Left colon (tissue), 2 donors: Measurements from ENCODE around the gene FFAR4. TPM values are rescaled to one million over a fixed set of nuclear protein-coding genes. Genes with fewer than 3 reads are reported as not detected.
"Not testable (repeated sequence)": the region's sequence is repeated elsewhere in the genome, so short reads cannot be mapped to it uniquely, and the experiment has no call there.

ENCODE experiments used
- ATAC-seq: fragments of 200-7000 bp; cut with Tn5 transposase; one replicate; pipeline ENCODE4 v1.9.1; 2020; ENCODE audit warnings: mild to moderate bottlenecking, moderate library complexity
- DNase-seq, 2 donors: peaks; one replicate each; pipeline ENCODE4 v3.0.0-alpha.2; 2020
- intact Hi-C, 2 donors: fragments of 100-400 bp; cut with DNase I in 1 of 2; cut with micrococcal nuclease in 1 of 2; formaldehyde crosslinking; loops; one replicate each; pipeline versions ENCODE4 v1.11.2 to v1.14.0; 2022; cut with DNase I, micrococcal nuclease
- long read RNA-seq: library from polyadenylated mRNA; unstranded; transcript quantifications from one replicate; pipeline ENCODE4 v2.0.0, GENCODE V29; 2021
- total RNA-seq, 2 donors: library from RNA; stranded (reverse); fragmentation: NEBNext Ultra II Directional; extraction: Animal tissue kit (Norgen Biotek cat#: 25700); gene quantifications; one replicate each; pipeline ENCODE4 v1.2.1, GENCODE V29; 2021
- donor health status: DM: no; HTN: no; CAD: no.
- donor health status: DM: yes; HTN: yes; CAD: no.

Gene FFAR4
- 10 to 100 TPM; 36.9 to 44.4 TPM for total RNA-seq
- long read RNA-seq, transcript FFAR4-201 (3 exons, 3,605 nt): major isoform, 72 of 91 reads
- long read RNA-seq, partial matches to known transcripts: 4 of 91 reads
- long read RNA-seq, other reads (novel, unspliced or antisense): 15 of 91 reads

DNA sequence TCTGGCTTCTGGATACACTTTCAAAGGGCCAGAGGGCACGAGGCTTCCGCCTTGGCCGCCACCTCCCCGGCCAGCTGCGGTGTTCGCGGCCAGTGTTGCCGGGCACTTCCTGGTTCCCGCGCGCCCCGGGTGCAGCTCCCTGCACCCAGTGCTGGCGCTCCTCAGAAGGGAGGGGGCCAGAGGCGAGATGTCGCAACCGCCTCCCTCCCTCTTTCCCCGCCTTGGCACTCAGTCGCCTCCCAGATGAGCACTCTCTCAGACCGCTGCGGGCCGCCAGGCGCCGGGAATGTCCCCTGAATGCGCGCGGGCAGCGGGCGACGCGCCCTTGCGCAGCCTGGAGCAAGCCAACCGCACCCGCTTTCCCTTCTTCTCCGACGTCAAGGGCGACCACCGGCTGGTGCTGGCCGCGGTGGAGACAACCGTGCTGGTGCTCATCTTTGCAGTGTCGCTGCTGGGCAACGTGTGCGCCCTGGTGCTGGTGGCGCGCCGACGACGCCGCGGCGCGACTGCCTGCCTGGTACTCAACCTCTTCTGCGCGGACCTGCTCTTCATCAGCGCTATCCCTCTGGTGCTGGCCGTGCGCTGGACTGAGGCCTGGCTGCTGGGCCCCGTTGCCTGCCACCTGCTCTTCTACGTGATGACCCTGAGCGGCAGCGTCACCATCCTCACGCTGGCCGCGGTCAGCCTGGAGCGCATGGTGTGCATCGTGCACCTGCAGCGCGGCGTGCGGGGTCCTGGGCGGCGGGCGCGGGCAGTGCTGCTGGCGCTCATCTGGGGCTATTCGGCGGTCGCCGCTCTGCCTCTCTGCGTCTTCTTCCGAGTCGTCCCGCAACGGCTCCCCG is at the start of gene FFAR4:
Gene FFAR4, plus strand, starts transcription at position 231 of the 842 bp plus-strand sequence. Its CDS starts 56 bp downstream, at position 287.
- peak; percentile 69 to 75 for DNase-seq
- intact Hi-C loops: no loop called here
- ATAC-seq: peak; percentile 93

DNA sequence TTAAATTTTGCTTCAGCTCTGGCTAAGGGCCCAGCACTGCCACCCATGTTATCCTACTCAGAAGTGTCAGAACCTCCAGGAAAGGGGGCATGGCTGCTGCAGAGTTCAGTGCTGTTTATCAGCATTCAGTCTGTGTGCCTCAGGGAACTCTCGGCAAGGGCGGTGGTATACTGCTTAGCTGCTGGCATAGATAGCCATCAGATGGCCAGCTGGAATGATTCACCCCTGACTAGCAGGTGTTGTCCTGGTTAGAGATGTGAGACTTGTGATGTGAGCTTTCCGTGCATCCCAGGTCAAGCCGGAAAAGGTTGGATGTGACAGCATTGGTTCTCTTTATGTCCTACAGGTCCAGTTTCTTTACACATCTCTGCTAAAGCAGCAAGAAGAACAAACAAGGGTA is 47.9 kb upstream of the FFAR4 start:
- no peak for DNase-seq
- intact Hi-C loops: no loop called here
- ATAC-seq: no peak

GRCh38 chr10:93535293-93535692 is 31.2 kb upstream of the FFAR4 start:
- no peak for ATAC-seq
- intact Hi-C loops: no loop called here
- DNase-seq: no peak

DNA sequence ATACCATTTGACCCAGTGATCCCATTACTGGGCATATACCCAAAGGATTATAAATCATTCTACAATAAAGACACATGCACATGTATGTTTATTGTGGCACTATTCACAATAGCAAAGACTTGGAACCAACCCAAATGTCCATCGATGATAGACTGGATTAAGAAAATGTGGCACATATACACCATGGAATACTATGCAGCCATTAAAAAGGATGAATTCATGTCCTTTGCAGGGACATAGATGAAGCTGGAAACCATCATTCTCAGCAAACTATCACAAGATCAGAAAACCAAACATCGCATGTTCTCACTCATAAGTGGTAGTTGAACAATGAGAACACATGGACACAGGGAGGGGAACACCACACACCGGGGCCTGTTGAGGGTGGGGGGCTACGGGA is 25.6 kb upstream of the FFAR4 start:
- ATAC-seq, DNase-seq, intact Hi-C loops: not testable (repeated sequence)

- ATAC-seq: peak; percentile 86
- intact Hi-C loops: no loop called here
- DNase-seq: peak in 1 of 2 donors; percentile 66
These were observed 24.8 kb upstream of the FFAR4 start for GRCh38 chr10:93541402-93542357.

GRCh38 chr10:93542358-93542791 is 24.1 kb upstream of the FFAR4 start:
- intact Hi-C loops: no loop called here
- ATAC-seq (peak; percentile 91), DNase-seq (peak; percentile 85 to 87)

DNA sequence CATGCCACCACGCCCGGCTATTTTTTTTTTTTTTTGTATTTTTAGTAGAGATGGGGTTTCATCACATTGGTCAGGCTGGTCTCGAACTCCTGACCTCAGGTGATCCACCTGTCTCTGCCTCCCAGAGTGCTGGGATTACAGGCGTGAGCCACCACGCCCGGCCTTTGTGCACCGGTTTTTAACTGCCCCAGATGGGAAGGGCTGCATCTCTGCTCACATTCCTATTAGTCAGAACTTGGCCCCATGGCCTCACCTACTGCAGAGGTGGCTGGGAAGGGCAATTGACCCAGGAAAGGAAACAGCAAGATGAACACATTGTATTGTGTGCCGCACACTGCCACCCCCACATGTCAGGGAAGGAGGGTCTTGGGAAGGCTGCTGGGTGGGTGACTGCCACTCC is 19.5 kb upstream of the FFAR4 start:
- DNase-seq: not testable (repeated sequence)
- peak; percentile 33 for ATAC-seq

GRCh38 chr10:93547522-93547921 is 18.9 kb upstream of the FFAR4 start:
- intact Hi-C loops: no loop called here
- no peak for ATAC-seq
- no peak for DNase-seq

More for the DNA sequence above, 19.5 kb upstream of the FFAR4 start:
- intact Hi-C loops: not testable (repeated sequence)

- intact Hi-C loops: no loop called here
- peak; percentile 69 for ATAC-seq
These were observed 17.9 kb upstream of the FFAR4 start for GRCh38 chr10:93548376-93549071.

GRCh38 chr10:93550606-93551005 is 15.9 kb upstream of the FFAR4 start:
- DNase-seq (no peak), ATAC-seq (peak; percentile 54)
- intact Hi-C loops: no loop called here

More at GRCh38 chr10:93548376-93549071, 17.9 kb upstream of the FFAR4 start:
- no peak for DNase-seq

- intact Hi-C loops: no loop called here
- ATAC-seq (no peak), DNase-seq (no peak)
These were observed 13.7 kb upstream of the FFAR4 start for GRCh38 chr10:93552780-93553179.

DNA sequence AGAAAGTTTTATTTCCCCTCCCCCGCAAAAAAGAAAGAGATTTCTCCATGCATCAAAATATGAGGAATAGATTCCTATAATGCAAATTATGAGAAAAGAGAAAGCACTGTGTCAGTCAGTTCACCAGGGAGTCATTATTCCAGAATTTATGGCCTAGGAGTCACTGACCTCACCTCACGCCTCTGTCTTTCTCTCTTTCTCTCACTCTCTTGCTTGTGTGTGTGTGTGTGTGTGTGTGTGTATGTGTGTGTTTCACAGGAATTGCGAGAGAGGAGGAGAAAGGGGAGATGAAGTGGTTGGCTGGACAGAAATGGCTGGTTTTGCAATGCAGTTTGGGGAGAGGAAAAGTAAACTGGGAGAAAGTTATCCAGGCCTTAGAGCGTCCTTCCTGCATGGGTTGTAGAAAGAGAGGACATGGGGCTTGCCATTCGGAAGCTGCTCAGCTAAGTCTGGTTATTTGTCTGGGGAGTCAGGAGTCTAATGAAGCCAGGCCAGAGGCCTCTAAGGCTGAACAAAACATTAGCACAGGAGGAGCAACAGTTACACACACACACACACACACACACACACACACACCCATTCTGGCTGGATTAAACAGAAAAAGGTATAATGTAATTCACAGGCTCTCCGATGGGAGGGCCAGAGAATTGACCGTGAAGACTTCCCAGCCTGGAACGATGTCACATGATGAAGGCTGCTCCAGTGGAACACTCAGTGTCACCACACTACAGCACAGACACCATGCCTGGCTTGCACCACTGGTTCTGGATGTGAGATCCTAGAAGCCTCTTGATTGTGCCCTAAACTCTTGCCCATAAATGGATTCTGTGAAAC is 12.8 kb upstream of the FFAR4 start:
- intact Hi-C loops: no loop called here
- ATAC-seq (no peak), DNase-seq (no peak)

DNA sequence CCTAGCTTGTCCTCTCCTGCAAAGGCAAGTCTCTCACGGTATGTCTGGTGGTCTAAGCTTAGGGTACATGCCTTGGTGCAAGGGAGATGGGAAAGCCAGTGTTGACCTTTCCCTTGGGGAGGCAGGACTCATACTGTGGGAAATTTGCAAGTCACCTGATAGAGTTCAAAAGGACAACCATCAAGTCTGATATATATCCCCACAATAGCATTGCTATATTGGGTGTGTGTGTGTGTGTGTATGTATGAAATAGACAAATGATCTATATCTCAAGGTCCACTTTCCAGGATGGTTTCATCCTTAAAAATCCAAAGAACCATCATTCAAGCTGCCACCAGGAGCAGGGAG is 12.2 kb upstream of the FFAR4 start:
- DNase-seq (no peak), ATAC-seq (peak; percentile 43)
- intact Hi-C loops: no loop called here

DNA sequence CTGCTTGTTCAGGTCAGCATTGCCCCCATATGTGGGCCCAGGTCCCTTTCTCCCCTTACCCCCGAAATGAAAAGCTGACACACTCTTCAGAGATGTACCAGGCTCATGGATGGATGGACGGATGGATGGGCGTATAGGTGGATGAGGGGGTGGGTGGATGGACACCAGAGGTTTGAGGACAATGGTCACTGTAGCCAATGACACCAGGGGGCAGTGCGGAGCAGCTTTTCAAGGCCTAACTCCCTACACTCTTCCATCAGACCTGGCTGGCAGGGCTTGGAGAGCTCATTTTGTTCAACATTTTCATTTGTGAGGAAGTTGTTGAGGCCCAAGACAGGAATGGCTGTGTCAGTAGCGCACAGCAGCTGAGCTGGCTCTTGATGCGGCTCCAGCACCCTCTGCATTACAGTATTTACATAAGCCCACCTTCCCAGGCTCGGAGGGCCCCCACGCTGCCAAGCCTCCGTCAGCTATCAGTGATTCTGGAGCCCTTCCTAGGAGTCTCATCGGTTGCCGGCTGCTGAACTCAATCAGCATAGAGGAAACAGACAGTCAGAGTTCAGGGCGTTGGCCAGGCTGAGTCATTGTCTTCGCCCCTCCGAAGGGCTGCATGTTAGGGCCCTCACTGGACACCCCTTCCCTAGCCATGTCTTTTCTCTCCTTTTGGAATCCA is 11.6 kb upstream of the FFAR4 start:
- DNase-seq: peak; percentile 70 to 89
- peak; percentile 70 for ATAC-seq
- intact Hi-C loops: no loop called here

DNA sequence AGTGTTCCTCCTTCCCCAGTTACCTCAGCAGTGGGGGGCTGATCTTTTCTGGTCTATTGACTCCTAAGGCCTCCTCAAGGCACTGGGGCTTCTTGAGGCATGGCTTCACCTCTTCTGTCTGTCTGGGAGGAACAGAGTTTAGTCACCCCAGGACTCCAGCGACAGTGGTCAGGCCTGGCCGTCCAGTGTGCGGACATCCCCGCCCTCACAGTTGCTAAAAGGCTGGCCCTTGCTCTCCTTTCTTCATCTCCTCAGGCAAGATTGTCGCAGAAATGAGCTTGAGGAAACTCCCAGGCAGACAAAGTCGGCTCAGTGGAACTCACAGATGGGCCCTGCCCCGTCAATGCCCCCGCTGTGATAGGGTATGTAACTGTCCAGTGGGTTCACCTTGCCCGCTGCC is 7.0 kb upstream of the FFAR4 start:
- intact Hi-C loops: no loop called here
- ATAC-seq: no peak
- peak in 1 of 2 donors; percentile 12 for DNase-seq

DNA sequence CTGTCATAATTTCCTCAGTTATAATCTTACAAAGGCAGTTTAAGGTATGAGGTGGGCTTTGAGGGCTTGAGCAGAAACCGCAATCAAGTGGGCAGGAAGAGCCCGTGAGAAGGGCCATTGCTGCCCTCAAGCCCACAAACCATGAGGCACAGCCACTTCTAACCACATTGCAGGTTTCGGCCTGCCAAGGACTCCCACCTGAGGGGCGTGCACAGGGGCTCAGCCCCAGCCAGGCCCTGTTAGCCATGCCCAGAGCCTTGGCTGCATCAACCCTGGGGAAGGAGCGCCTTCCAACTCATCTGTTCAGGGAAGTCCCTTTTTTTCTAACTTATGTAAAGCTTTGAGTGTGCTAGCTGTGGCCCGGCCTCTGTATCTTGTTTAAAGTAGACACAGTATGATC is 5.9 kb upstream of the FFAR4 start:
- ATAC-seq (no peak), DNase-seq (peak in 1 of 2 donors; percentile 14)
- intact Hi-C loops: no loop called here

DNA sequence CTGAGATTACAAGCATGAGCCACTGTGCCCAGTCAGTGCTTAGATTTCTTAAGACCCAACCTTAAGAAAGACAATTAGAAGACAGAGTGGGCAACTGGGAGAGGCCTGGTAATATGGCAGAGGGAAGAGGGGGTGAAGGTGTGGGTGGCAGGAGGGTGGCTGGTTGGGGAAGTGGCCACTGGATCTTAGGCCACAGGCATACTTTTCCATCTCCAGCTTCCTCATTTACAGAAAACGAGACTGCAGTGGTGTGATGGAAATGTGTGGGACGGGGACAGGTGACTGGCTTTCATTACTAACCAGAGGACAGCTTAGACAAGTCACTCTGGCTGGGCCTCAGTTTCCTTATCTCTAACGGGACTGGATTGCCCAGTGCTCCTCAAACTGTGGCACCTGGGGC is 1.0 kb upstream of the FFAR4 start:
- no peak for ATAC-seq
- intact Hi-C loops: no loop called here
- no peak for DNase-seq
